IMR-90 (cell line): ENCODE results near the gene KDM2B. TPM values are rescaled to one million over a fixed set of nuclear protein-coding genes. Genes with fewer than 3 reads are reported as not detected.

Experiments used
- ATAC-seq: fragments of 200-7000 bp; cut with Tn5 transposase; 2 replicates; pipeline ENCODE4 v1.9.1; 2020; ENCODE audit warnings: low read depth, mild to moderate bottlenecking, moderate library complexity
- BruUV-seq: library from RNA; stranded (reverse); fragments of 400-500 nt; replicated peaks from 2 replicates; lab custom pipeline; 2021; lab: Mats Ljungman, UMichigan
- CTCF ChIA-PET: fragments of 300-600 bp; formaldehyde crosslinking; extraction: SDS; loops from one replicate; lab custom pipeline; 2021; ENCODE audit warnings: antibody characterized with exemption; lab: Yijun Ruan, JAX
- POLR2A ChIA-PET: fragments of 300-600 bp; sonication (Branson Sonifier 250); formaldehyde crosslinking; loops from one replicate; lab custom pipeline; 2022; ENCODE audit warnings: antibody characterized with exemption; ENCODE audit not compliant: unreplicated experiment; lab: Charles Lee
- DNase-seq: peaks from one replicate; pipeline ENCODE4 v3.0.0; 2013
- H2AFZ ChIP-seq: replicated peaks from 2 replicates; pipeline ENCODE3; 2013; ENCODE audit warnings: low read length, mild to moderate bottlenecking; ENCODE audit not compliant: poor library complexity
- H2AK5ac ChIP-seq: 2 replicates; pipeline ENCODE4 v1.6.1; 2013; ENCODE audit warnings: low read depth, low read length, inconsistent platforms
- H2AK9ac ChIP-seq: replicated peaks from 2 replicates; pipeline ENCODE3; 2013; ENCODE audit warnings: mild to moderate bottlenecking, low read depth, low read length, moderate library complexity; ENCODE audit not compliant: poor library complexity
- H2BK120ac ChIP-seq: 2 replicates; pipeline ENCODE4 v1.6.1; 2013; ENCODE audit warnings: low read depth, low read length, inconsistent platforms
- H2BK15ac ChIP-seq: 3 replicates; pipeline ENCODE4 v1.6.1; 2013; ENCODE audit warnings: low read depth, low read length, inconsistent platforms
- H2BK20ac ChIP-seq: 2 replicates; pipeline ENCODE4 v1.6.1; 2013; ENCODE audit warnings: low read depth, mild to moderate bottlenecking, inconsistent platforms, low read length, moderate library complexity
- H2BK5ac ChIP-seq: 2 replicates; pipeline ENCODE4 v1.6.1; 2013; ENCODE audit warnings: mild to moderate bottlenecking, low read depth, low read length, inconsistent platforms; ENCODE audit not compliant: poor library complexity, severe bottlenecking
- H3K14ac ChIP-seq: replicated peaks from 2 replicates; pipeline ENCODE4 v1.6.1; 2013; ENCODE audit warnings: low read depth, low read length, inconsistent platforms
- H3K18ac ChIP-seq: 2 replicates; pipeline ENCODE4 v1.6.1; 2013; ENCODE audit warnings: low read depth, low read length, control low read depth
- H3K23ac ChIP-seq: 2 replicates; pipeline ENCODE4 v1.6.1; 2013; ENCODE audit warnings: low read depth, low read length, inconsistent platforms
- H3K27ac ChIP-seq: 2 replicates; pipeline ENCODE4 v1.5.1; 2013; ENCODE audit warnings: mild to moderate bottlenecking, control low read depth, low read length; ENCODE audit not compliant: insufficient read depth
- H3K27me3 ChIP-seq: 2 replicates; pipeline ENCODE4 v1.6.1; 2013; ENCODE audit warnings: low read length; ENCODE audit not compliant: control insufficient read depth, insufficient read depth
- H3K36me3 ChIP-seq: 2 replicates; pipeline ENCODE4 v1.6.1; 2013; ENCODE audit warnings: low read length, mixed read lengths; ENCODE audit not compliant: control insufficient read depth, insufficient read depth
- H3K4ac ChIP-seq: 2 replicates; pipeline ENCODE4 v1.6.1; 2013; ENCODE audit warnings: low read depth, low read length, inconsistent platforms
- H3K4me1 ChIP-seq: 2 replicates; pipeline ENCODE4 v1.6.1; 2013; ENCODE audit warnings: low read length, mixed read lengths; ENCODE audit not compliant: control insufficient read depth, insufficient read depth
- H3K4me2 ChIP-seq: 2 replicates; pipeline ENCODE4 v1.6.1; 2013; ENCODE audit warnings: low read depth, mild to moderate bottlenecking, control low read depth, low read length, moderate library complexity
- H3K4me3 ChIP-seq: 2 replicates; pipeline ENCODE4 v1.5.1; 2013; ENCODE audit warnings: low read depth, mild to moderate bottlenecking, control low read depth, low read length, moderate library complexity; ENCODE audit not compliant: insufficient read depth
- H3K56ac ChIP-seq: 2 replicates; pipeline ENCODE4 v1.6.1; 2013; ENCODE audit warnings: low read length, inconsistent platforms; ENCODE audit not compliant: insufficient read depth; ENCODE audit errors: extremely low read depth
- H3K79me1 ChIP-seq, 2 experiments: 2 replicates each; pipeline ENCODE4 v1.6.1; 2013; ENCODE audit warnings: low read length in 2 of 2, inconsistent platforms in 1 of 2, low read depth in 1 of 2
- H3K9ac ChIP-seq: 2 replicates; pipeline ENCODE4 v1.6.1; 2013; ENCODE audit warnings: low read depth, low read length, control low read depth
- H3K9me1 ChIP-seq: 2 replicates; pipeline ENCODE4 v1.6.1; 2013; ENCODE audit warnings: low read length, inconsistent platforms; ENCODE audit not compliant: insufficient read depth
- H3K9me3 ChIP-seq: 2 replicates; pipeline ENCODE4 v1.6.1; 2013; ENCODE audit warnings: low read length; ENCODE audit not compliant: control insufficient read depth, insufficient read depth
- H4K20me1 ChIP-seq: 2 replicates; pipeline ENCODE4 v1.6.1; 2013; ENCODE audit warnings: low read length, inconsistent platforms; ENCODE audit not compliant: insufficient read depth
- H4K5ac ChIP-seq: 2 replicates; pipeline ENCODE4 v1.6.1; 2013; ENCODE audit warnings: mild to moderate bottlenecking, low read depth, low read length, control low read depth
- H4K8ac ChIP-seq, 2 experiments: 2 replicates each; pipeline ENCODE4 v1.6.1; 2013; ENCODE audit warnings: low read depth in 2 of 2, low read length in 2 of 2, control low read depth in 1 of 2, inconsistent platforms in 1 of 2
- H4K91ac ChIP-seq: 2 replicates; pipeline ENCODE4 v1.6.1; 2013; ENCODE audit warnings: low read depth, low read length, inconsistent platforms; ENCODE audit not compliant: insufficient read depth
- BHLHE40 ChIP-seq: fragments of 150-350 bp; IDR thresholded peaks from 2 replicates; pipeline ENCODE4 v1.6.1; 2016; ENCODE audit warnings: mild to moderate bottlenecking, low read depth, low read length
- CEBPB ChIP-seq: IDR thresholded peaks from 2 replicates; pipeline ENCODE4 v1.6.1; 2012; ENCODE audit warnings: low read depth, low read length, improper control_type of control experiment
- CHD1 ChIP-seq: IDR thresholded peaks from 2 replicates; pipeline ENCODE4 v1.6.1; 2012; ENCODE audit warnings: low read depth, low read length, improper control_type of control experiment
- FOS ChIP-seq: fragments of 150-350 bp; IDR thresholded peaks from 2 replicates; pipeline ENCODE4 v1.6.1; 2016; ENCODE audit warnings: low read depth, low read length
- MAFK ChIP-seq: IDR thresholded peaks from 2 replicates; pipeline ENCODE4 v1.6.1; 2012; ENCODE audit warnings: low read depth, low read length, improper control_type of control experiment
- MAZ ChIP-seq: IDR thresholded peaks from 2 replicates; pipeline ENCODE4 v1.6.1; 2012; ENCODE audit warnings: low read depth, mild to moderate bottlenecking, low read length, improper control_type of control experiment, moderate library complexity, borderline replicate concordance
- MXI1 ChIP-seq: IDR thresholded peaks from 2 replicates; pipeline ENCODE4 v1.6.1; 2012; ENCODE audit warnings: low read depth, mild to moderate bottlenecking, low read length, moderate library complexity, borderline replicate concordance
- NFE2L2 ChIP-seq: fragments of 150-350 bp; IDR thresholded peaks from 2 replicates; pipeline ENCODE4 v1.6.1; 2016; ENCODE audit warnings: low read depth, mild to moderate bottlenecking, low read length
- POLR2A ChIP-seq: IDR thresholded peaks from 2 replicates; pipeline ENCODE4 v1.6.1; 2012; ENCODE audit warnings: mild to moderate bottlenecking, low read depth, low read length
- RAD21 ChIP-seq: IDR thresholded peaks from 2 replicates; pipeline ENCODE4 v1.6.1; 2012; ENCODE audit warnings: low read length, improper control_type of control experiment
- RCOR1 ChIP-seq: IDR thresholded peaks from 2 replicates; pipeline ENCODE4 v1.6.1; 2012; ENCODE audit warnings: mild to moderate bottlenecking, low read length, improper control_type of control experiment; ENCODE audit not compliant: insufficient replicate concordance
- RFX5 ChIP-seq: IDR thresholded peaks from 2 replicates; pipeline ENCODE4 v1.8.0; 2012; ENCODE audit warnings: low read depth, mild to moderate bottlenecking, low read length, moderate library complexity
- SMC3 ChIP-seq: fragments of 150-350 bp; IDR thresholded peaks from 2 replicates; pipeline ENCODE4 v1.6.1; 2016; ENCODE audit warnings: low read depth, mild to moderate bottlenecking, antibody characterized with exemption, low read length, moderate library complexity
- dilution Hi-C: fragments of 300-500 bp; cut with HindIII; formaldehyde crosslinking; loops from one replicate; pipeline ENCODE4 v1.14.3; 2018; ENCODE audit warnings: low sequenced_read_pairs; ENCODE audit not compliant: unreplicated experiment
- in situ Hi-C: fragments of 300-500 bp; cut with MboI; formaldehyde crosslinking; loops from 3 replicates; pipeline ENCODE4 v1.14.3; 2019; ENCODE audit warnings: low sequenced_read_pairs, inconsistent platforms, mixed read lengths
- intact Hi-C: fragments of 100-400 bp; cut with micrococcal nuclease; formaldehyde crosslinking; loops from 2 replicates; pipeline ENCODE4 v1.10.0; 2022
- polyA plus RNA-seq, 3 experiments: library from polyadenylated mRNA; depleted of rRNA; stranded (reverse); fragments of >200 nt; gene quantifications; 2 replicates each; pipeline ENCODE4 v1.2.3, GENCODE V29; 2012; ENCODE audit warnings: low replicate concordance in 1 of 3
- total RNA-seq: library from RNA; depleted of rRNA; stranded (reverse); fragments of >200 nt; gene quantifications from 2 replicates; pipeline ENCODE4 v1.2.3, GENCODE V29; 2012
- TF ChIP-seq, protein P1 (sequence below): fragments of 150-350 bp; IDR thresholded peaks from 2 replicates; pipeline ENCODE4 v1.6.1; 2017; ENCODE audit warnings: mild to moderate bottlenecking, antibody characterized with exemption, low read length, low read depth
- TF ChIP-seq, protein P2 (sequence below): conservative IDR thresholded peaks from 2 replicates; pipeline ENCODE4 v1.5.1; 2012; ENCODE audit warnings: mild to moderate bottlenecking, low read depth, low read length, improper control_type of control experiment
- TF ChIP-seq, protein P3 (sequence below): fragments of 150-350 bp; IDR thresholded peaks from 2 replicates; pipeline ENCODE4 v1.6.1; 2016; ENCODE audit warnings: low read depth, mild to moderate bottlenecking, low read length, moderate library complexity, borderline replicate concordance

The KDM2B gene
- total and polyA plus RNA-seq, 2 of the 4 experiments (the other 2 are of a cell fraction): 22.6 to 24.2 TPM

GRCh38 chr12:121519227-121519626 is 61.6 kb downstream of the KDM2B start:
- CTCF ChIA-PET: no interaction called here
- in situ Hi-C loops: no loop called here

More at GRCh38 chr12:121519227-121519626, 61.6 kb downstream of the KDM2B start:
- peaks cover 2% of the 10 kb centered on the region; the same call in 1 of the 2 replicates for H3K9me1 ChIP-seq
- H3K56ac ChIP-seq: no peak overlapping the region
- no peak overlapping the region for H4K91ac ChIP-seq
- no peak overlapping the region for H2AK5ac ChIP-seq
- no peaks in the 10 kb centered on the region for H3K9me3 ChIP-seq
- POLR2A ChIA-PET: no interaction called here
- intact Hi-C loops: no loop called here
- no peaks in the 10 kb centered on the region for H3K27me3 ChIP-seq
- H3K23ac ChIP-seq: no peak overlapping the region
- no peak overlapping the region for H3K9ac ChIP-seq
- H4K5ac ChIP-seq: no peak overlapping the region
- no peak overlapping the region for H2AK9ac ChIP-seq
- ATAC-seq (no peak), DNase-seq (no peak)
- H2BK120ac ChIP-seq: no peak overlapping the region
- no peaks in the 10 kb centered on the region; the same call in 1 of the 2 replicates for H3K4me1 ChIP-seq
- no peak overlapping the region for H3K18ac ChIP-seq
- no peak overlapping the region for H3K4me2 ChIP-seq
- H4K8ac ChIP-seq: no peak overlapping the region
- peaks cover 22% of the 10 kb centered on the region for H3K36me3 ChIP-seq
- H3K79me1 ChIP-seq: peaks cover 0 to 8% of the 10 kb centered on the region in 2 experiments; a peak in 1 of 4 replicates
- dilution Hi-C loops: no loop called here
- H3K4me3 ChIP-seq: no peak overlapping the region
- TF ChIP-seq, protein P1, sequence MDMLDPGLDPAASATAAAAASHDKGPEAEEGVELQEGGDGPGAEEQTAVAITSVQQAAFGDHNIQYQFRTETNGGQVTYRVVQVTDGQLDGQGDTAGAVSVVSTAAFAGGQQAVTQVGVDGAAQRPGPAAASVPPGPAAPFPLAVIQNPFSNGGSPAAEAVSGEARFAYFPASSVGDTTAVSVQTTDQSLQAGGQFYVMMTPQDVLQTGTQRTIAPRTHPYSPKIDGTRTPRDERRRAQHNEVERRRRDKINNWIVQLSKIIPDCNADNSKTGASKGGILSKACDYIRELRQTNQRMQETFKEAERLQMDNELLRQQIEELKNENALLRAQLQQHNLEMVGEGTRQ: no peak
- TF ChIP-seq CEBPB: no peak
- no peak for TF ChIP-seq RFX5
- TF ChIP-seq, protein P2, sequence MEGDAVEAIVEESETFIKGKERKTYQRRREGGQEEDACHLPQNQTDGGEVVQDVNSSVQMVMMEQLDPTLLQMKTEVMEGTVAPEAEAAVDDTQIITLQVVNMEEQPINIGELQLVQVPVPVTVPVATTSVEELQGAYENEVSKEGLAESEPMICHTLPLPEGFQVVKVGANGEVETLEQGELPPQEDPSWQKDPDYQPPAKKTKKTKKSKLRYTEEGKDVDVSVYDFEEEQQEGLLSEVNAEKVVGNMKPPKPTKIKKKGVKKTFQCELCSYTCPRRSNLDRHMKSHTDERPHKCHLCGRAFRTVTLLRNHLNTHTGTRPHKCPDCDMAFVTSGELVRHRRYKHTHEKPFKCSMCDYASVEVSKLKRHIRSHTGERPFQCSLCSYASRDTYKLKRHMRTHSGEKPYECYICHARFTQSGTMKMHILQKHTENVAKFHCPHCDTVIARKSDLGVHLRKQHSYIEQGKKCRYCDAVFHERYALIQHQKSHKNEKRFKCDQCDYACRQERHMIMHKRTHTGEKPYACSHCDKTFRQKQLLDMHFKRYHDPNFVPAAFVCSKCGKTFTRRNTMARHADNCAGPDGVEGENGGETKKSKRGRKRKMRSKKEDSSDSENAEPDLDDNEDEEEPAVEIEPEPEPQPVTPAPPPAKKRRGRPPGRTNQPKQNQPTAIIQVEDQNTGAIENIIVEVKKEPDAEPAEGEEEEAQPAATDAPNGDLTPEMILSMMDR: no peak
- TF ChIP-seq MAFK: no peak
- no peak for TF ChIP-seq CHD1
- TF ChIP-seq FOS: no peak
- TF ChIP-seq MAZ: no peak
- no peak for TF ChIP-seq NFE2L2
- TF ChIP-seq POLR2A: no peak
- TF ChIP-seq, protein P3, sequence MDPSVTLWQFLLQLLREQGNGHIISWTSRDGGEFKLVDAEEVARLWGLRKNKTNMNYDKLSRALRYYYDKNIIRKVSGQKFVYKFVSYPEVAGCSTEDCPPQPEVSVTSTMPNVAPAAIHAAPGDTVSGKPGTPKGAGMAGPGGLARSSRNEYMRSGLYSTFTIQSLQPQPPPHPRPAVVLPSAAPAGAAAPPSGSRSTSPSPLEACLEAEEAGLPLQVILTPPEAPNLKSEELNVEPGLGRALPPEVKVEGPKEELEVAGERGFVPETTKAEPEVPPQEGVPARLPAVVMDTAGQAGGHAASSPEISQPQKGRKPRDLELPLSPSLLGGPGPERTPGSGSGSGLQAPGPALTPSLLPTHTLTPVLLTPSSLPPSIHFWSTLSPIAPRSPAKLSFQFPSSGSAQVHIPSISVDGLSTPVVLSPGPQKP: no peak
- TF ChIP-seq RAD21: no peak
- no peak for TF ChIP-seq MXI1
- no peak for TF ChIP-seq RCOR1
- TF ChIP-seq BHLHE40: no peak
- no peak for TF ChIP-seq SMC3
- H2AFZ ChIP-seq: no peak overlapping the region
- no peak overlapping the region for H3K27ac ChIP-seq
- no peak overlapping the region for H2BK15ac ChIP-seq
- no peaks in the 10 kb centered on the region; the same call in 1 of the 2 replicates for H4K20me1 ChIP-seq
- no peak overlapping the region for H2BK5ac ChIP-seq
- no peak overlapping the region for H3K14ac ChIP-seq
- BruUV-seq: no TSS peak
- H3K4ac ChIP-seq: no peak overlapping the region
- no peak overlapping the region for H2BK20ac ChIP-seq
